DOHH2 (cell line): ENCODE results near the gene CKMT1B.
"Not testable (repeated sequence)": the region's sequence is repeated elsewhere in the genome, so short reads cannot be mapped to it uniquely, and the experiment has no call there.

Experiments
- EZH2phosphoT487 ChIP-seq: fragments of 200-600 bp; sonication (generic); IDR thresholded peaks from 2 replicates; pipeline ENCODE4 v1.6.1; 2017; ENCODE audit warnings: borderline replicate concordance, mild to moderate bottlenecking, antibody characterized with exemption, low read length, moderate library complexity, mixed read lengths
- TF ChIP-seq, protein P1 (sequence below): fragments of 200-600 bp; sonication (generic); IDR thresholded peaks from one replicate; pipeline ENCODE4 v1.5.1; 2014; ENCODE audit warnings: antibody characterized with exemption, mild to moderate bottlenecking, low read depth, low read length; ENCODE audit not compliant: poor library complexity, severe bottlenecking

DNA sequence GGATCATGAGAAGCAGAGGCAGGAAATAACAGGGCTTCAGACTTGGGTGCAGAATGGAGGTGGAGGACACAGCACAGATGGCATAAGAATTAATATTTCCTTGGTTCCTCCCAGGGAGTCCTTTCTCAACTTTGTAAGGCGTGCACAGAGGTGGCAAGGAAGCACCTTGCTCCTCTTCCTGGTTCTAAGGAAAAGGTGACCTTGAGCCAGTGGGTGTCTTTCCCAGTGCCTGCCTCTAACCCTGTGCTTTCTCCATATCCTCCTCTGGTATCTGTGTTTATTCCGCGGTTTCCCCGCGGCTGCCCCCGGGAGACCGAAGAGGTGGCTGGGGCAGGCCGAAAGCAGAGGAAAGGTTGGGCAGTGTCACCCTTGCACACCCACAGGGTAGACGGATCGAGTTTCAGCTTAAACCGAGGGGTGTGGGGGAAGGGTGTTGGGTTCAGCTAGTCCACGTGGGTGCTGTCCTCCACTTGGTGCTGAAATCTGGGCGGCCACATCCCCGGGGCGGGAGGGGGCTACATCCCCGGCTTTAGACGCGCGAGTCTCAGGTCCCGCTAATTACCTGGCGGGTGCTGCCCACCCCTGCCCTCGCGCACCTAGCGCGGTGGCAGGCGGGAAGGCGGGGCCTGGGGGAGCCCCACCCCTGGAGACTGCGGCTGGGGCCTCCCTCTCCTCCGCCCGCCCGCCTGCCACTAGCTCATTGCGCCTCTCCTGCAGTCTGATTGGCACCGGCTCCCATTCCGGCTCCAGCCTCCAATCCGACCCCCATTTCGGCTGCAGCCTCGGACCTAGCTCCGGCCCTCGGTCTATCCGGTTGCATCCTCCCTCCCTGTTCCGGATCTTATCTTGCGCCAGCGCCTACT lies at the start of gene CKMT1B:
- TF ChIP-seq, protein P1, sequence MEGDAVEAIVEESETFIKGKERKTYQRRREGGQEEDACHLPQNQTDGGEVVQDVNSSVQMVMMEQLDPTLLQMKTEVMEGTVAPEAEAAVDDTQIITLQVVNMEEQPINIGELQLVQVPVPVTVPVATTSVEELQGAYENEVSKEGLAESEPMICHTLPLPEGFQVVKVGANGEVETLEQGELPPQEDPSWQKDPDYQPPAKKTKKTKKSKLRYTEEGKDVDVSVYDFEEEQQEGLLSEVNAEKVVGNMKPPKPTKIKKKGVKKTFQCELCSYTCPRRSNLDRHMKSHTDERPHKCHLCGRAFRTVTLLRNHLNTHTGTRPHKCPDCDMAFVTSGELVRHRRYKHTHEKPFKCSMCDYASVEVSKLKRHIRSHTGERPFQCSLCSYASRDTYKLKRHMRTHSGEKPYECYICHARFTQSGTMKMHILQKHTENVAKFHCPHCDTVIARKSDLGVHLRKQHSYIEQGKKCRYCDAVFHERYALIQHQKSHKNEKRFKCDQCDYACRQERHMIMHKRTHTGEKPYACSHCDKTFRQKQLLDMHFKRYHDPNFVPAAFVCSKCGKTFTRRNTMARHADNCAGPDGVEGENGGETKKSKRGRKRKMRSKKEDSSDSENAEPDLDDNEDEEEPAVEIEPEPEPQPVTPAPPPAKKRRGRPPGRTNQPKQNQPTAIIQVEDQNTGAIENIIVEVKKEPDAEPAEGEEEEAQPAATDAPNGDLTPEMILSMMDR = not testable (repeated sequence)
- TF ChIP-seq EZH2phosphoT487 = not testable (repeated sequence)
